GM23338 (cell line): ENCODE measurements around the gene STT3B. TPM values are rescaled to one million over a fixed set of nuclear protein-coding genes. Genes with fewer than 3 reads are reported as not detected.

Experiments
- ATAC-seq: fragments of 200-7000 bp; cut with Tn5 transposase; 3 replicates; pipeline ENCODE4 v1.9.1; 2020
- DNase-seq: peaks from one replicate; pipeline ENCODE4 v3.0.0-alpha.2; 2015; ENCODE audit warnings: low spot score
- H2AFZ ChIP-seq: fragments of 200-600 bp; sonication (generic); 2 replicates; pipeline ENCODE4 v1.8.0; 2016; ENCODE audit warnings: antibody characterized with exemption, mild to moderate bottlenecking, moderate library complexity
- H3F3A ChIP-seq: fragments of 200-600 bp; sonication (generic); replicated peaks from 2 replicates; pipeline ENCODE4 v1.8.0; 2017; ENCODE audit warnings: antibody characterized with exemption, mixed run types, low read depth
- H3K27ac ChIP-seq: fragments of 200-600 bp; sonication (generic); 2 replicates; pipeline ENCODE4 v1.6.1; 2016; ENCODE audit warnings: low read depth
- H3K27me3 ChIP-seq: fragments of 200-600 bp; sonication (generic); 2 replicates; pipeline ENCODE4 v1.8.0; 2016; ENCODE audit warnings: mild to moderate bottlenecking, mixed run types, moderate library complexity; ENCODE audit not compliant: insufficient read depth
- H3K36me3 ChIP-seq: fragments of 200-600 bp; sonication (generic); 2 replicates; pipeline ENCODE4 v1.8.0; 2016; ENCODE audit warnings: mild to moderate bottlenecking; ENCODE audit not compliant: insufficient read depth
- H3K4me1 ChIP-seq: fragments of 200-600 bp; sonication (generic); 2 replicates; pipeline ENCODE4 v1.8.0; 2016; ENCODE audit warnings: mild to moderate bottlenecking, moderate library complexity; ENCODE audit not compliant: insufficient read depth
- H3K4me2 ChIP-seq: fragments of 200-600 bp; sonication (generic); 2 replicates; pipeline ENCODE4 v1.7.1; 2017; ENCODE audit warnings: mixed run types
- H3K4me3 ChIP-seq: fragments of 200-600 bp; sonication (generic); 2 replicates; pipeline ENCODE4 v1.6.1; 2016; ENCODE audit warnings: mixed run types
- H3K79me2 ChIP-seq: fragments of 200-600 bp; sonication (generic); replicated peaks from 2 replicates; pipeline ENCODE4 v1.8.0; 2017; ENCODE audit warnings: mild to moderate bottlenecking; ENCODE audit not compliant: insufficient read depth
- H3K9me2 ChIP-seq: fragments of 200-600 bp; sonication (generic); 2 replicates; pipeline ENCODE4 v1.8.0; 2017; ENCODE audit not compliant: insufficient read depth
- H4K20me1 ChIP-seq: fragments of 200-600 bp; sonication (generic); replicated peaks from 2 replicates; pipeline ENCODE4 v1.8.0; 2017; ENCODE audit warnings: mild to moderate bottlenecking; ENCODE audit not compliant: insufficient read depth
- H3K27ac Mint-ChIP-seq: 2 replicates; pipeline ENCODE4 v1.8.0; 2020; ENCODE audit warnings: inconsistent platforms, mild to moderate bottlenecking, moderate library complexity, mixed read lengths
- H3K27me3 Mint-ChIP-seq: 3 replicates; pipeline ENCODE4 v1.8.0; 2022; ENCODE audit warnings: low read depth, mild to moderate bottlenecking, moderate library complexity, mixed read lengths, inconsistent platforms; ENCODE audit not compliant: insufficient read depth, poor library complexity
- H3K36me3 Mint-ChIP-seq: 3 replicates; pipeline ENCODE4 v1.8.0; 2021; ENCODE audit warnings: low read depth, mild to moderate bottlenecking, inconsistent platforms, moderate library complexity, mixed read lengths
- H3K4me1 Mint-ChIP-seq: 3 replicates; pipeline ENCODE4 v1.8.0; 2020; ENCODE audit warnings: mild to moderate bottlenecking, inconsistent platforms, mixed read lengths
- H3K4me3 Mint-ChIP-seq: 3 replicates; pipeline ENCODE4 v1.8.0; 2021; ENCODE audit warnings: moderate library complexity, mild to moderate bottlenecking, inconsistent platforms, mixed read lengths
- H3K9me3 Mint-ChIP-seq: 3 replicates; pipeline ENCODE4 v1.8.0; 2020; ENCODE audit warnings: moderate library complexity, mild to moderate bottlenecking, inconsistent platforms, mixed read lengths
- CREB1 ChIP-seq: fragments of 250-450 bp; sonication (Bioruptor Pico); IDR thresholded peaks from 2 replicates; pipeline ENCODE4 v1.5.0; 2020; ENCODE audit warnings: low read depth, mild to moderate bottlenecking, moderate library complexity
- CTCF ChIP-seq, 2 experiments: fragments of 200-600 bp in 1 of 2; sonication (generic) in 1 of 2; conservative IDR thresholded peaks; 2 replicates each; pipeline versions ENCODE4 v1.5.1 to v1.6.1; 2016 to 2017; ENCODE audit warnings: antibody characterized with exemption in 2 of 2, low read depth in 2 of 2, mild to moderate bottlenecking in 2 of 2, moderate library complexity in 1 of 2
- ETS1 ChIP-seq: IDR thresholded peaks from 2 replicates; pipeline ENCODE4 v1.6.1; 2016; ENCODE audit warnings: antibody characterized with exemption
- EZH2 ChIP-seq: fragments of 200-600 bp; sonication (generic); IDR thresholded peaks from one replicate; pipeline ENCODE4 v1.8.0; 2017; ENCODE audit warnings: antibody characterized with exemption, mild to moderate bottlenecking, low read depth; ENCODE audit not compliant: unreplicated experiment
- JUNB ChIP-seq: IDR thresholded peaks from one replicate; pipeline ENCODE4 v1.6.1; 2016; ENCODE audit warnings: antibody characterized with exemption; ENCODE audit not compliant: unreplicated experiment
- NANOG ChIP-seq: IDR thresholded peaks from 2 replicates; pipeline ENCODE4 v1.6.1; 2016; ENCODE audit warnings: antibody characterized with exemption, borderline replicate concordance
- POLR2AphosphoS5 ChIP-seq: IDR thresholded peaks from 2 replicates; pipeline ENCODE4 v1.6.1; 2016; ENCODE audit warnings: antibody characterized with exemption, low read depth
- STAT1 ChIP-seq: IDR thresholded peaks from one replicate; pipeline ENCODE4 v1.6.1; 2016; ENCODE audit warnings: antibody characterized with exemption; ENCODE audit not compliant: unreplicated experiment
- ZNF114 ChIP-seq: fragments of 250-450 bp; sonication (Bioruptor Pico); IDR thresholded peaks from 2 replicates; pipeline ENCODE4 v1.5.0; 2020; ENCODE audit warnings: mild to moderate bottlenecking, moderate library complexity
- ZNF331 ChIP-seq: fragments of 250-450 bp; sonication (Bioruptor Pico); IDR thresholded peaks from 2 replicates; pipeline ENCODE4 v1.5.0; 2020; ENCODE audit warnings: low read depth, mild to moderate bottlenecking, moderate library complexity
- ZNF462 ChIP-seq: fragments of 250-450 bp; sonication (Bioruptor Pico); IDR thresholded peaks from 2 replicates; pipeline ENCODE4 v1.5.0; 2020; ENCODE audit warnings: mild to moderate bottlenecking, moderate library complexity
- polyA plus RNA-seq: library from polyadenylated mRNA; unstranded; fragments of >200 nt; fragmentation: Nextera tagmentation; extraction: Ambion mirVana; gene quantifications from 2 replicates; pipeline ENCODE4 v1.2.1, GENCODE V29; 2016
- total RNA-seq: library from RNA; depleted of rRNA; stranded (reverse); fragments of >200 nt; shearing (Covaris generic); gene quantifications from 2 replicates; pipeline ENCODE4 v1.2.3, GENCODE V29; 2014

The STT3B gene
- total and polyA plus RNA-seq, 2 experiments from 2014 or later: 44.1 to 167 TPM

- TF ChIP-seq CTCF (conservative IDR thresholded peaks at IDR 0.05; ENCODE audit: low read depth in 2 of 2) (no peak), STAT1 (no peak), ZNF114 (no peak), NANOG (no peak), CREB1 (CRISPR knock-in tag) (no peak)
Measured at GRCh38 chr3:31673950-31674349, 141.2 kb downstream of the STT3B start (continued).

- Histone ChIP-seq H3K4me3 (no peak overlapping the region), H3F3A (no peaks in the 10 kb centered on the region), H3K27ac (no peak overlapping the region), H3K79me2 (no peaks in the 10 kb centered on the region; the same call in 1 of the 2 replicates), H3K9me2 (peaks cover 3% of the 10 kb centered on the region; the same call in 1 of the 2 replicates), H2AFZ (no peak overlapping the region), H3K4me2 (no peak overlapping the region), H3K36me3 (no peaks in the 10 kb centered on the region), H3K27me3 (no peaks in the 10 kb centered on the region), H4K20me1 (peaks cover 6% of the 10 kb centered on the region), H3K4me1 (no peaks in the 10 kb centered on the region)
- Mint-ChIP-seq H3K9me3 (no peaks in the 10 kb centered on the region), H3K27ac (no peak overlapping the region), H3K4me3 (no peak overlapping the region), H3K4me1 (peaks cover 35% of the 10 kb centered on the region), H3K27me3 (peaks cover 3% of the 10 kb centered on the region), H3K36me3 (peaks cover 31% of the 10 kb centered on the region)
- no peak for DNase-seq
- ATAC-seq: no peak
- no peak for TF ChIP-seq ETS1
- TF ChIP-seq STAT1: no peak
- no peak for TF ChIP-seq EZH2
- TF ChIP-seq CTCF (conservative IDR thresholded peaks at IDR 0.05; ENCODE audit: low read depth in 2 of 2): no peak
- no peak for TF ChIP-seq ZNF462
- no peak for TF ChIP-seq CREB1 (CRISPR knock-in tag)
- no peak for TF ChIP-seq ZNF331 (CRISPR knock-in tag)
- TF ChIP-seq NANOG: no peak
- TF ChIP-seq POLR2AphosphoS5: no peak
- TF ChIP-seq JUNB: no peak
Measured at GRCh38 chr3:31676556-31676955, 143.8 kb downstream of the STT3B start.
